Stimulated activated naive CD8-positive, alpha-beta T cell treated with anti-CD3 and anti-CD28 coated beads, Interleukin-15, Interleukin-2, amounts not matched to agents 100 U/mL and 50 U/mL, for 24 hours (primary cell): ENCODE results near the gene CTNNA2.
A peak's percentile ranks its signal among the peaks of the same experiment; 100 is the strongest.

Source experiments
- ATAC-seq: fragments of 150-1000 bp; cut with Tn5 transposase; one replicate; pipeline ENCODE4 v1.10.0; 2021
- DNase-seq: peaks from one replicate; pipeline ENCODE4 v3.0.0; 2021

CTNNA2 gene

GRCh38 chr2:79857888-79858287, 345.0 kb downstream of the CTNNA2 start:
- ATAC-seq (no peak), DNase-seq (no peak)

GRCh38 chr2:79860228-79861058, 347.6 kb downstream of the CTNNA2 start:
- no peak for ATAC-seq
- DNase-seq: no peak

- DNase-seq: no peak
- no peak for ATAC-seq
Measured at GRCh38 chr2:79861059-79861374, 348.2 kb downstream of the CTNNA2 start.

GRCh38 chr2:79862756-79863155, 349.9 kb downstream of the CTNNA2 start:
- ATAC-seq (no peak), DNase-seq (no peak)

GRCh38 chr2:79872656-79873055, 359.8 kb downstream of the CTNNA2 start:
- no peak for DNase-seq

GRCh38 chr2:79874015-79874414, 361.2 kb downstream of the CTNNA2 start:
- DNase-seq (no peak), ATAC-seq (no peak)

More at GRCh38 chr2:79872656-79873055, 359.8 kb downstream of the CTNNA2 start:
- no peak for ATAC-seq

GRCh38 chr2:79876430-79876829, 363.6 kb downstream of the CTNNA2 start:
- ATAC-seq: no peak

GRCh38 chr2:79882548-79882947, 369.7 kb downstream of the CTNNA2 start:
- DNase-seq: no peak
- ATAC-seq: no peak

More at GRCh38 chr2:79876430-79876829, 363.6 kb downstream of the CTNNA2 start:
- DNase-seq: no peak

GRCh38 chr2:79887747-79888374, 375.0 kb downstream of the CTNNA2 start:
- DNase-seq: peak; percentile 7
- no peak for ATAC-seq

- ATAC-seq (no peak), DNase-seq (no peak)
Measured at GRCh38 chr2:79892123-79892522, 379.3 kb downstream of the CTNNA2 start.

GRCh38 chr2:79899196-79899595, 386.3 kb downstream of the CTNNA2 start:
- DNase-seq: no peak
- ATAC-seq: no peak

GRCh38 chr2:79901161-79901560, 388.3 kb downstream of the CTNNA2 start:
- ATAC-seq: no peak

GRCh38 chr2:79903222-79904000, 390.6 kb downstream of the CTNNA2 start:
- no peak for ATAC-seq
- DNase-seq: no peak

More at GRCh38 chr2:79901161-79901560, 388.3 kb downstream of the CTNNA2 start:
- DNase-seq: no peak

GRCh38 chr2:79906139-79906890, 393.5 kb downstream of the CTNNA2 start:
- no peak for ATAC-seq
- DNase-seq: no peak

- DNase-seq (no peak), ATAC-seq (no peak)
Measured at GRCh38 chr2:79909521-79909920, 396.7 kb downstream of the CTNNA2 start.

- ATAC-seq (no peak), DNase-seq (no peak)
Measured at GRCh38 chr2:79910643-79911042, 397.8 kb downstream of the CTNNA2 start.

GRCh38 chr2:79915455-79915854, 402.6 kb downstream of the CTNNA2 start:
- no peak for ATAC-seq
- no peak for DNase-seq

GRCh38 chr2:79916285-79916684, 403.4 kb downstream of the CTNNA2 start:
- ATAC-seq (no peak), DNase-seq (no peak)

GRCh38 chr2:79920512-79921076, 407.7 kb downstream of the CTNNA2 start:
- ATAC-seq: no peak
- no peak for DNase-seq

- ATAC-seq (no peak), DNase-seq (no peak)
Measured at GRCh38 chr2:79929624-79930023, 416.8 kb downstream of the CTNNA2 start.

- DNase-seq (no peak), ATAC-seq (no peak)
Measured at GRCh38 chr2:79935046-79935732, 422.3 kb downstream of the CTNNA2 start.
